HG03432 (cell line): ENCODE results near the gene RPL15.
A peak's percentile ranks its signal among the peaks of the same experiment; 100 is the strongest.
"Not testable (repeated sequence)": the region's sequence is repeated elsewhere in the genome, so short reads cannot be mapped to it uniquely, and the experiment has no call there.

ENCODE experiments used
- ATAC-seq: cut with Tn5 transposase; IDR thresholded peaks from one replicate; pipeline ENCODE4 v1.9.1; 2021; ENCODE audit warnings: mild to moderate bottlenecking, moderate library complexity; ENCODE audit not compliant: unreplicated experiment

Gene RPL15

DNA sequence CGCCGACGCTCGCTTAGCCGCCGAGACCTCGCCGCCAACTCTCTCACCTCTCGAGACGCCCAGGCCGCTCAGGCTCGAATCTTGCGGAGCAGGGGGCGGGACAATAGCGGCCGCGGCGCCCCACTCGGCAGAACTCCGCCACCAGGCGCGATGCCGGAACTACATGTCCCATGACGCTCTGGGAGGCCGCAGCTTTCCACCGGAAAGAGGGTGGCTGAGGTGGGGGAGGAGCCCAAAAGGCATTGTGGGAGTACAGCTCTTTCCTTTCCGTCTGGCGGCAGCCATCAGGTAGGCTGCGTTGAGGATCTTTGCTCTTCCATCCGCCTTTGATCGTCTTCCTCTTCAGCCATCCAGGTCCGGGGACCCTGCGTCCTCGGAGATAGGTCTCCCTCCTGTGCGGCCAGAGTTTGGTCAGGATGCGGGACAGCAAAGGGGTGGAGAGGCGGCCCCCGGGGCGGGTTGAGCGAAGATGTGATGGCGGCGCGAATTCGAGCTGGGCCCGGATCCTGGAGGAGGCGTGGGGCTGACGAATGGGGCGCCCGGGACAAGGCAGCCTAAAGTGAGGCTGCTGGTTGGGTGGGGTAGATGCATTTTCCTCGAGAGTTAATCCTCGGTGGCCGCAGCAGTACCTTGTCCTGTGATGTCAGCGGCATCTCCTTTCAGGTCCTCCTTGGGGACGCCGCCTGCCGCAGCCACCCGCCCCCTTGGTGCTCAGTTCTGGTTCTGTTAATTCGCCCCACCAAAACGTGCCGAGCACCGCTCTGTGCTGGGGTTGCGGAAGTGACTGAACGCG, at the start of gene RPL15, which contains the start of gene NKIRAS1:
Gene RPL15 (plus strand): TSS at position 247 of the 793 bp plus-strand sequence. CDS start 728 bp downstream, outside the sequence.
Gene NKIRAS1 (minus strand): TSS at position 105 of the 793 bp plus-strand sequence. CDS start 6,086 bp downstream, outside the sequence.
- peak; percentile 94 for ATAC-seq

DNA sequence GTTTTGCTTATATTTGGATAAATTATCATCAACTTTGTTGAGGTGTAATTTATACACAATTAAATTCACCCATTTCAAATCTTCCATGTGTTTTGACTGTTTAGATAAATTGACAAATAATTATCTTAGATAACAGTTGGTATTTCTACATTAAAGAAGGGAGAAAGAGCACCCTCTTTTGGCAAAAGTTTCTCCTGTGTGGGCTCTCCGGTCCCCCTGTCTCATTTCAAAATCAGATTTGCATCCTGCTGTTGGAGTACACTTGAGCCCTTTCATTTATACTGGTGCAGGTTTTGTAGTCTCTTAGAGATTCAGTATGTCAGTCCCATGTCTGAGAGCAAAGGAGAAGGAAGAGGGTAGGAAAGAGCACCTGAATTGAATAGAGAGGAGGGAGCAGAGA, 49.5 kb upstream of the RPL15 start:
- no peak for ATAC-seq

DNA sequence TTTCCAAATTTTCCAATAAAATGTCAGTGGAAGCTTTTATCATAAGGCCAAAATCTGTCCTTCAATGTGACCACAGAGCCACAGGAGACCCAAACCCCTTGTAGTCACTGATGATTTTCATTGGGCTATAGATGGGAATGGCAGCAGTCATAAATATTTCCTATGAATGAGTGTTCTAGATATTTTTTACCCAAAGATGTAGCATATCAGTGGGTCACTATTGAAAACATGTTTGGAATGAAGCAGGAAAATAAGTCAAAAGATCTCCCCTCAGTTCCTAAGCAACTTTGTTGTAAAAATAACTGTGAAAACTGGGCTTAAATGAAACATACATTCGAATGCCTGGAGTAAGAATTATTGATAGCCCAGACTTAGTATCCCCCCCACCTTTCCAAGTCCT, 49.1 kb upstream of the RPL15 start:
- ATAC-seq, result no peak

DNA sequence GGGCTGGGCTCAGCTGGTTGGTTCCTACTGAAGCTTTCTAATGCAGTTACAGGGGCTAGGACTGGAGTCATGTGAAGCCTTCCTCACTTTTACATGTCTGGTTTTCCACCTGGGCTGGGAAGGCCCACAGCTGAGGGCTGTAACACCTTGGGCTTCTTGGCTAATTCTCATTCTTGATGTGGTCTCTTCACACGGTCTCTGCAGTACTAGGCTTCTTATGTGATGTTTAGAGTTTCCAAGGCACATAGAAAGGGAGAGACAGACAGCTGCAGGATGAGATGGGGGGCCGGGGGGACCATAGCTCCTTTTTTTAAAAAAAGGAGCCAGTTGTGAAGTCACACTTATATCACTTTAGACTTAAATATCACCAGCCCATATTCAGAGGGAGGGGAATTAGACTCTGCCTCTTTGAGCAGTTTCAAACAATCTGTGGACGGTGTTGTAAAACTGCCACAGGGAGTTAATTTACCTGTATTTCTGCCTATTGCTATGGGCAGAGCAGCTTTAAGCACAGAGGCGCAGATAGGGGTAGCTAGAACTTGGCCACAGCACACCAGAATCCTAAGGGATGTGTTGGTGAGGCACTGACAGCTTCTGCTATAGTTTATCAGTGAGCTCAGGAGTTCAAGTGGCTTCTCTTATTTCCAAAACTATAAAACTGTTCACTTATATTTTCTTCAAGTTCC, 46.8 kb upstream of the RPL15 start:
- ATAC-seq, result no peak

DNA sequence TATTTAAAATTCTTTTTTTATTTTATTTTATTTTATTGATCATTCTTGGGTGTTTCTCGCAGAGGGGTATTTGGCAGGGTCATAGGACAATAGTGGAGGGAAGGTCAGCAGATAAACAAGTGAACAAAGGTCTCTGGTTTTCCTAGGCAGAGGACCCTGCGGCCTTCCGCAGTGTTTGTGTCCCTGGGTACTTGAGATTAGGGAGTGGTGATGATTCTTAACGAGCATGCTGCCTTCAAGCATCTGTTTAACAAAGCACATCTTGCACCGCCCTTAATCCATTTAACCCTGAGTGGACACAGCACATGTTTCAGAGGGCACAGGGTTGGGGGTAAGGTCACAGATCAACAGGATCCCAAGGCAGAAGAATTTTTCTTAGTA, 46.3 kb upstream of the RPL15 start:
- ATAC-seq, result not testable (repeated sequence)

DNA sequence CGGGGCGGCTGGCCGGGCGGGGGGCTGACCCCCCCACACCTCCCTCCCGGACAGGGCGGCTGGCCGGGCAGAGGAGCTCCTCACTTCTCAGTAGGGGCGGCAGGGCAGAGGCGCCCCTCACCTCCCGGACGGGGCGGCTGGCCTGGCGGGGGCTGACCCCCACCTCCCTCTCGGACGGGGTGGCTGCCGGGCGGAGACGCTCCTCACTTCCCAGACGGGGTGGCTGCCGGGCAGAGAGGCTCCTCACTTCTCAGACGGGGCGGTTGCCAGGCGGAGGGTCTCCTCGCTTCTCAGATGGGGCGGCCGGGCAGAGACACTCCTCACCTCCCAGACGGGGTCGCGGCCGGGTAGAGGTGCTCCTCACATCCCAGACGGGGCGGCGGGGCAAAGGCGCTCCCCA, 45.6 kb upstream of the RPL15 start:
- ATAC-seq, result not testable (repeated sequence)

DNA sequence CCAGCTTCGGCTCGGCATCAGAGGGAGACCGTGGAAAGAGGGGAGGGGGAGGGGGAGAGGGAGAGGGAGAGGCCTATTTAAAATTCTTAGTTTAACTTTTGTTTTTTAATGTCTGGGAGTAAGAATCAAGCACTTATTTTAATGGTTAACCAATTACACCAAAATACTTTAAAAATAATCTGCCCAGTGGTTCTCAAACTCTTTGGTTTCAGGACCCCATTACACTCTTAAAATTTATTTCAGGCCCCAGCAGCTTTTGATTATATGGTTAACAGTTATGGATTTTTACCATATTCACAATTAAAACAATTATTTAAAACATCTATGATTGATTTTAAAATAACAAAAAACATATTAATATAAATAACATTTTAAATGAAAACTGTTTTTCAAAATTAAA, 44.6 kb upstream of the RPL15 start:
- no peak for ATAC-seq

DNA sequence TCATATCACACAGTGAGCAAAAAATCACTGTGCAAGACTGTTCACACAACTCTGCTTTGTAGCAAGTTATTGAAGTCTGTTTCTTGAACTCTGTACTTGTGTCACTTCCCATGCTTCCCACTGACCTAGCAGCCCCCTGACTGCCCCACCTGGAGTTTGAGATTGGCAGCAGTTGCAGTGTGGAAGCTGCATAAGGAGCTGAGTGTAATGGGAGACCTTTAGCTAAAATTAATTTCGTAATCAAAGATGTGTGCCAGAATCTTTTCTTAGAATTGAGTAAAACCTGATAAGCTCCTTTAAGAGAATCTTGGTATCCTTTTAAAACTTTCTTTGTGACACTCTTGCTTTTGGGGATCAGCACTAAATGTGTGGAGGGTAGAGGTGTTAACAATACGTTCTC, 43.0 kb upstream of the RPL15 start:
- ATAC-seq, result no peak

DNA sequence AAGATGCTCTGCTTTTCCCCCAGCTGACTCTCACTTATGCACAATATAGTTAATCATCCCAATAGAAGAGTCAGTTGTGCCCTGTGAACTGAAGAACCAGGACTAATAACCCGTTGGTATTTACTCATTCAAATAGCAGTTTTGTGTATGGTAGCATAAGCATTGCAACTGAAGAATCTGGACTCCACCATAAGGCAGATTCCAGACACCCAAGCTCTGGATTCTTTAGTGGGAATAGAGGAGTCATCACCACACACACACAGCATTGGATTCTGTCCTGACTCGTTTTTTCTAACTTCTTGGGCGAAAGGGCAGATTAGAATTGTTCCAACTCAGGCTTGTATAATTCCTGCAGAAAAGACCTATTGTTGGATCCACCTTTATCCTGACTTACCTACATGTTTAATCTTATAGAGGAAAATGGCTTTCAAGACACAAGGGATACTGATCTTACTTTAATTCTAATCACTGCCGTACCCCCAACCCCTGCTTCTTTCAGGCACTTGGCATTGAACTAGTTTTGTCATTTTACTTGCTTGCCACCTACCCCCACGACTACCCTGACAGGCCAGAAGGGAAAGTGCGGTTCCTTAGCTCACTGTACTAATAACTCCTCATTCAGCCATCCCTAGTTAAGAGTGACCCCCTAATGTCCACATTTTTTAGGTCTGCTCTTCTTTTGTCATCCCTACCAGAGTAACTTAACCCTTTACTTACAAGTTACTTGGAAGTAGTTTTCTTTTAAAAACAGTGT, 42.4 kb upstream of the RPL15 start:
- no peak for ATAC-seq

DNA sequence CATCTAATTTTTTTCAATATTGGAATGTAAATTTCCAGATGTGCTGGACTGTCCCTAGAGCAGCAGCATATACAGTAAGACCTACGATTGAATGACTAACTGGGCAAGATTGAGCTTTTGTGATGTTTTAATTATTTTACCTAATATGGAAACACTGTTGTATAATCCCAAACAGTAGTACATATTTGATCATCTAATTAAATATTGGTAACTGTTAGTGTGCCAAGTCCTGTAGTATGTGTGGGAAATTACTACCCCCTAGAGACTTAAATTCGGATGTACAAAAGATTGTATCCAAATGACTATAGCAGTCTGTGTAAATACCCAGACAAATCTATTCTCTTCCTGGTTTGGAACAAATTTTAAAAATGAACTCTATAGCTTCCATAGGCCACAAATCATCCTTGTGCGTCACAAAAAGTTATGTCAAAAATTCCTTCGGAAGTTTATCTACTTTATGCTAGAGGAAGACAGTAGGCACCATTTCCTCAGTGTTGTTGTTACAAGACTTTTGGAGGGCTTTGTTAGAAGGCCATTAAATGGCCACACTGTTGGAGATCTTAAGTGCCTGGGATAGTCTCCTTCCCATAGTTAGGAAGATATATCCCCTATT, 41.7 kb upstream of the RPL15 start:
- no peak for ATAC-seq

DNA sequence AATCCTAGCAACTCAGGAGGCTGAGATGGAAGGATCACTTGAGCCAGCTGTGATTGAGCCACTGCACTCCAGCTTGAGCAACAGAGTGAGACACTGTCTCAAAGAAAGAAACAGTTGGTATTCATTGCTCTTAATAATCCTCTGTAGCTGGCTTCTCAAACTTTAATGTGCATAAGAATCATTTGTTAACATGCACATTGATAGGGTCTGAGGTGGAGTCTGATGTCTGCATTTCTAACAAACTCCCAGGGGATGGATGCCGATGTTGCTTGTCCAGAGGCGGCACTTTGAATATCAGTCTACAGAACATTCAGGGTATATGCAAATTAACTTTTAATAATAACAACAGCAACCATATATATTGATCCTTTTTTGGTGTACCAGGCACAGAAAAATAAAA, 40.0 kb upstream of the RPL15 start:
- no peak for ATAC-seq

DNA sequence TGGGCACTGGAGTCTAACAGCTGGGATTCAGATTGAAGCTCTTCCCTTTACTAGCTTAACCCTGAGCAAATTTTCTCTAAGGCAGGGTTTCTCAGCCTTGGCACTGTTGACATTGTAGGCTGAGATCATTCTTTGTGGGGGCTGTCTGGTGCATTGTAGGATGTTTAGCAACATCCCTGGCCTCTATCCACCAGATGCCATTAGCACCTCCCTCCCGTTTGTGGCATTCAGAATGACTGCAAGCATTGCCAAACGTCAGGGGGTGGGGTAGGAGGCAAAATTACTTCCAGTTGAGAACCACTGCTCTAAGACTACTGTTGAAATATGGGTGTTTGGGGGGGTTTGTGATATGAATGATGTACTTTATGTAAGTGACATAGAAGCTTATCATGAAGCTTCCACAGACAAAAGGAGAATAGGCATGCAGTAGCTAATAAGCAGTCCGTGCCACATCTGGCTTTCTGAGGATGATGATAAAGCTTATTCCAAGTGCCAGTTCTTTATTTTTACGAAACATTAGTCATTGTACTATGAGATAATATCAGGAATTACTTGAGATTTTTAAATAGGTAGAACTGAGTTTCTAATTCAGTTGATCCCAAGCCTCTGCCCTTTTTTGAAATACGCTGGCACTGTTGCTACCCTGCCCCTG, 39.5 kb upstream of the RPL15 start:
- no peak for ATAC-seq

DNA sequence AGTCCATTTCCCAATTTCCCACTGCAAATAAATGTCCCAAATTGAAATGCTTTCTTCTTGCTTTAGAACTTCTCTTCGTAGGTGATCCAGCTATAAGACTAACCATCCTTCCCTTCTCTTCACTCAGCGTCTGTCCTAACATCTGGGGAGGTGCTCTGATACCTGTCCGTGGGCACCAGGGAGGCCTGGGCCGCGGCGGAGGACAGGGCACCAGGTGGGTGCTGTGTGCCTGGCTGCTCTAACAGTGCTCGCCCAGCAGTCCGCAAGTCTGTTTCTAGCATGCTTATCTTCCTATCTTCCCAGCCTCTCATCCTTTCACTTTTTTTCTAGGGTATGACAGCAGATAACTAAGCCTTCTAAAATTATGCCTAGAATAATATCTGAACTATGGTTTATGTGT, 37.4 kb upstream of the RPL15 start:
- no peak for ATAC-seq

DNA sequence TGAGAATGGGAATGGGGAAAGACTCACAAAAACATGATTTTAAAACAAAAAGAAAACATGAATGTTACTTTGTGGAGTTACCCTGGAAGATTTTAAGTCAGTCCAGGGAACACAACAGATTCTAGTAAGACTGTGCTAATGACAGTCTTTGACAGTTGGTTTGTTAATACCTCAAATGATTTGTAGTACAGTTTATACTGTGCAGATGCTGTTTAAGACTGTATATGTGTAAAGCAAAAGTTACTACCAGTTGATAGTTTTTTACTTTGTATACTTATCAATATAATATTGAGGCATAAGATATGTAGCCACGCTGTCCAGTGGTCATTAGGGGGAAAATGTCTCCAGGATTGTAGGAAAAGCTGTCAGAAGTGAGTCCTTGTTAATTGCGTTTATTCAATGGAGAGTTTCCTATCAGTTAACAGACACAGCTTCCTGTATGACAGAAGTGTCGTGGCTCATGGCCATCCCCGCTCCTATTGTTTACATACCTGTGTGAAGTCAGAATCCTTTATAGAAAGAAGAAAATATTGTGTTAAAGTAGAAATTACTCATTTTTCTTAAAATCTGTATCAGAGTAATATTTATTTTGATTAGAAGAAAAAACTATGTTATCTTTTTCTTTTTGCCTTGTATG, 36.1 kb upstream of the RPL15 start:
- ATAC-seq, result no peak

DNA sequence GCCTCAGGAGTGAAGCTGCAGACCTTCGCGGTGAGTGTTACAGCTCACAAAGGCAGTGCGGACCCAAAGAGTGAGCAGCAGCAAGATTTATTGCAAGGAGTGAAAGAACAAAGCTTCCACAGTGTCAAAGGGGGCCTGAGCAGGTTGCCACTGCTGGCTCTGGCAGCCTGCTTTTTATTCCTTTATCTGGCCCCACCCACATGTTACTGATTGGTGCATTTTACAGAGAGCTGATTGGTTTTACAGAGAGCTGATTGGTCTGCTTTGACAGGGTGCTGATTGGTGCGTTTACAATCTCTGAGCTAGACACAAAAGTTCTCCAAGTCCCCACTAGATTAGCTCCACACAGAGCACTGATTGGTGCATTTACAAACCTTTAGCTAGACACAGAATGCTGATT, 34.9 kb upstream of the RPL15 start:
- not testable (repeated sequence) for ATAC-seq

DNA sequence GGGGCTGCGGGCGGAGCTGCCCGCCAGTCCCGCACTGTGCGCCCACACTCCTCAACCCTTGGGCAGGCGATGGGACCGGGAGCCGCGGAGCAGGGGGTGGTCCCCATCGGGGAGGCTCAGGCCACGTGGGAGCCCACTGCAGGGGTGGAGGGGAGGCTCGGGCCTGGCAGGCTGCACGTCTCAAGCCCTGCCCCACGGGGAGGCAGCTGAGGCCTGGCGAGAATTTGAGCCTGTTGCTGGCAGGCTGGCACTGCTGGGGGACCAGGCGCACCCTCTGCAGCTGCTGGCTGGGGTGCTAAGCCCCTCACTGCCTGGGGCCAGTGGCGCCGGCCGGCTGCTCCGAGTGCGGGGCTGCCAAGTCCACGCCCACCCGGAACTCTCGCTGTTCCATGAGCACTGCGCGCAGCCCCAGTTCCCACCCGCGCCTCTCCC, 34.4 kb upstream of the RPL15 start:
- no peak for ATAC-seq

DNA sequence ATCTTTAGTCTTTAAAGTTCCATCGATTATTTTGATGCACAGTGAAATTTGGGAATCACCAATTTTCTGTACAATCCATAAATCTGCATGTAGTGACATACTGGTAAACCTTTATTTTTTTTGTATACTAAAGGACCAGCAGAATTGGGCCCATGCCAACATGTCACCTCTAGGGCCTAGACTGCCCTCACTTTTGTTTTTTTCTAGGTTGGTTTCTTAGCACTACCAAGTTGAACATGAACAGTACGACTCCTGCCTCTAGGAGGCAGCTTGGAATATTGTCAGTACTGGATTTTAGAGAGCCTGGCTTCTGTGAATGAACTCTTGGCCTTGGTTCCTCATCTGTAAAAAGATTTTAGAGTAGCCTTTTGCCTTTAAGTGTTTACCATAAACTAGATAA, 32.5 kb upstream of the RPL15 start:
- no peak for ATAC-seq

DNA sequence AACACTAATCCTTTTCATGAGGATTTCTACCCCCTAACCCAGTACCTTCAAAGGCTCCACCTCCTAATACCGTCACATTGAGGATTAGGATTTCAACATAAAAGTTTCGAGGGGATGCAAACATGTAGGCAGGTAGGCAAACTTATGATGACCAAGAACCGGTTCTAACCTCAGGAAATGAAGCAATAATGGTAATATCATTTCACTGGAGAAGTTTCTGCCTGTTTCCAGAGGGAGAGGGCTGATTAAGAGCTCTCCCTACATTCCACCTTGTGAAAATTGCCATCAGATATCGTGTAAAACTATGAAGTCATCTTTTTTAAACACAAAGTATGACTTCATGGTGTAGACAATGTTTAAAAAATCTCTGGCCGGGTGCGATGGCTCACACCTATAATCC, 31.7 kb upstream of the RPL15 start:
- no peak for ATAC-seq

DNA sequence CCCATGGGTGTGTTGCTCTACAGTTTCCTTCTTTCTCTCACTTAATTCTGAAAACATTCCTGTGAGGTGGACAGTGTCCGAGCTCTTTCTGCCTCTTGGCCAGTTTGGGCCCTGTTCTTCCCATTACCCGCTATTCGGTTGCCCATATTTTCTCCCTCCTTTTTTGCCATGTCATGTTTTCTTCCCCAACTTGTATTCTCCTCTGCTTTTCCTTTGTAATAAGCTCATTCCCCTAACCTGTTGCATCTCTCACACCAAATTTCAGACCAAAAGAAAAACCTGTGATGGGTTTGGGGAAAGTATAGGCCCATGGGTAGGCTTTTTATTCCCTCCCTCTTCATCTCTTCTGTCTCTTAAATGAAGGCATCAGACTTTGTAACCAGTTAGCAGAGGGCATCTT, 30.6 kb upstream of the RPL15 start:
- no peak for ATAC-seq

DNA sequence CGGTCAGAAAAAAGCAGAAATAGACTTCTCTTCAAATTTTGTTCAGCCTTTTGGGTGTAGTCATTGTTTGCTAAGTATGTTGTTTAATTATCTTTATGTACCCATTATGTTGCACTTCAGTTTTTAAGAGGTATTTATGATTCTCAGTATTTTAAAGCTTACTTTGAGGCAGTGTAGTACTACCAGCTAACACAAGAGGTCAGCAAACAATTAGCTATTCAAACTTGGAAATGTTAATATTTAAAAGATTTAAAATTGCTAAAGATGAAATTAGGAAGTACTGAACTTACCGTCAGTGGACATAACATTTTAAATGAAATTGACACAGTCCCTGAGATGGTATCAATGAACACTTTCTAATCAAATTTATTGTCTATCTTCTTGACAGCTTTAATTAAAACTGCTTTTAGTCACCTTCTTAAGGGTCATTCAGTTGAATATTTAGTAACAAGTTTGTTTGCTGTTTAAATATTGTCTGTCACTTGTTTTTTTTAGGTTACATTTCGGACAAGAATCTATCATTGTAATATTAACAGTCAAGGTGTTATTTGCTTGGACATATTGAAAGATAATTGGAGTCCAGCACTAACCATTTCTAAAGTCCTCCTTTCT, 28.2 kb upstream of the RPL15 start:
- ATAC-seq, result peak; percentile 55
